NCI-H2196 treated with DMSO at 0.1 percent for 48 hours (cell line): ENCODE measurements around the gene PCDHGC3.
"Not testable (repeated sequence)": the region's sequence is repeated elsewhere in the genome, so short reads cannot be mapped to it uniquely, and the experiment has no call there.

Source experiments
- DNase-seq: peaks from one replicate; lab custom pipeline; 2025; ENCODE audit not compliant: unreplicated experiment; lab: John Stamatoyannopoulos, UW

The PCDHGC3 gene

GRCh38 chr5:141475625-141476131 lies at the start of gene PCDHGC3:
PCDHGC3 (plus strand) TSS chr5:141475966; CDS start chr5:141476117, 151 bp downstream.
- DNase-seq: peak; percentile 87

DNA sequence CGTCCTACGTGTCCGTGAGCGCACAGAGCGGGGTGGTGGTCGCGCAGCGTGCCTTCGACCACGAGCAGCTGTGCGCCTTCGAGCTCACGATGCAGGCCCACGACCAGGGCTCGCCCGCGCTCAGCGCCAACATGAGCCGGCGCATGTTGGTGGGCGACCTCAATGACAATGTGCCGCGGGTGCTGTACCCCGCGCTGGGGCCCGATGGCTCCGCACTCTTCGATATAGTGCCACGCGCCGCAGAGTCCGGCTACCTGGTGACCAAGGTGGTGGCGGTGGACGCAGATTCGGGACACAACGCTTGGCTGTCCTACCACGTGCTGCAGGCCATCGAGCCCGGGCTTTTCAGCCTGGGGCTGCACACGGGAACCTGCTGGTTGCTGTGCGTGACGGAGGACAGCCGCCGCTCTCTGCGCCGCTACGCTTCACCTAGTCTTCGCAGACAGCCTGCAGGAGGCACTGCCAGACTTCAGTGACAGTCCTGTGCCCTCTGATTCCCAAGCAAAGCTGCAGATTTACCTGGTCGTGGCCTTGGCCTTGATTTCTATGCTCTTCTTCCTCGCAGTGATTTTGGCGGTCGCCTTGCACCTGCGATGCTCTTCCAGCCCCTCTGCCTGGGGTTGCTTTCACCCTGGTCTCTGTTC lies 47.9 kb upstream of the PCDHGC3 start:
- DNase-seq: no peak

GRCh38 chr5:141430332-141431113 lies 45.2 kb upstream of the PCDHGC3 start, which contains the start of gene PCDHGA12:
PCDHGA12 (plus strand) TSS chr5:141430507; CDS start chr5:141430760, 253 bp downstream.
- no peak for DNase-seq

- DNase-seq: no peak
These were observed 44.5 kb upstream of the PCDHGC3 start for GRCh38 chr5:141431286-141431685.

DNA sequence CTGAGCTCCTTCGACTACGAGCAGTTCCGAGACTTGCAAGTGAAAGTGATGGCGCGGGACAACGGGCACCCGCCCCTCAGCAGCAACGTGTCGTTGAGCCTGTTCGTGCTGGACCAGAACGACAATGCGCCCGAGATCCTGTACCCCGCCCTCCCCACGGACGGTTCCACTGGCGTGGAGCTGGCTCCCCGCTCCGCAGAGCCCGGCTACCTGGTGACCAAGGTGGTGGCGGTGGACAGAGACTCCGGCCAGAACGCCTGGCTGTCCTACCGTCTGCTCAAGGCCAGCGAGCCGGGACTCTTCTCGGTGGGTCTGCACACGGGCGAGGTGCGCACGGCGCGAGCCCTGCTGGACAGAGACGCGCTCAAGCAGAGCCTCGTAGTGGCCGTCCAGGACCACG lies 43.5 kb upstream of the PCDHGC3 start:
- DNase-seq: not testable (repeated sequence)

DNA sequence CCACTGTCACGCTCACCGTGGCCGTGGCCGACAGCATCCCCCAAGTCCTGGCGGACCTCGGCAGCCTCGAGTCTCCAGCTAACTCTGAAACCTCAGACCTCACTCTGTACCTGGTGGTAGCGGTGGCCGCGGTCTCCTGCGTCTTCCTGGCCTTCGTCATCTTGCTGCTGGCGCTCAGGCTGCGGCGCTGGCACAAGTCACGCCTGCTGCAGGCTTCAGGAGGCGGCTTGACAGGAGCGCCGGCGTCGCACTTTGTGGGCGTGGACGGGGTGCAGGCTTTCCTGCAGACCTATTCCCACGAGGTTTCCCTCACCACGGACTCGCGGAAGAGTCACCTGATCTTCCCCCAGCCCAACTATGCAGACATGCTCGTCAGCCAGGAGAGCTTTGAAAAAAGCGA lies 43.0 kb upstream of the PCDHGC3 start:
- not testable (repeated sequence) for DNase-seq

- no peak for DNase-seq
These were observed 41.8 kb upstream of the PCDHGC3 start for GRCh38 chr5:141434006-141434405.

GRCh38 chr5:141437221-141437620 lies 38.5 kb upstream of the PCDHGC3 start:
- no peak for DNase-seq

GRCh38 chr5:141439411-141440141 lies 36.2 kb upstream of the PCDHGC3 start:
- DNase-seq: no peak

- no peak for DNase-seq
These were observed 35.4 kb upstream of the PCDHGC3 start for GRCh38 chr5:141440341-141440740.

DNA sequence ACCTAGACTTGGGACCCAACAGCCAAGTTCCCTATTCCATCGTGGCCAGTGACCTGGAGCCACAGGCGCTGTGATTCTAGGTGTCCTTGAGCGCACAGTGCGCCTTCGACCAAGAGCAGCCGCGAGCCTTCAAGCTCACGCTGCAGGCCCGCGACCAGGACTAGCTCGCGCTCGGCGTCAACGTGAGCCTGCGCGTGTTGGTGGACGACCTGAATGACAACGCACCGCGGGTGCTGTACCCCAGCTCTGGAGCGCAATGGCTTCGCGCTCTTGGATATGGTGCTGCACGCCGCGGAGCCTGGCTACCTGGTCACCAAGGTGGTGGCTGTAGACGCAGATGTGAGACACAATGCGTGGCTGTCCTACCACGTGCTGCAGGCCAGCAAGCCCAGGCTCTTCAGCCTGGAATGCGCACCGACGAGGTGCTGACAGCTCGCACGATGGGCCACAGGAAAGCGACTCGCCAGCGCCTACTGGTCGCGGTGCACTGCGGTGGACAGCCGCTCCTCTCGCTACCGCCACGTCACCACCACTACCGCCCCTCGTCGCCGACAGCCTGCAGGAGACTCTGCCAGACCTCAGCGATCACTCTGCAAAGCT lies 34.1 kb upstream of the PCDHGC3 start:
- no peak for DNase-seq

GRCh38 chr5:141465351-141465750 lies 10.4 kb upstream of the PCDHGC3 start:
- no peak for DNase-seq

DNA sequence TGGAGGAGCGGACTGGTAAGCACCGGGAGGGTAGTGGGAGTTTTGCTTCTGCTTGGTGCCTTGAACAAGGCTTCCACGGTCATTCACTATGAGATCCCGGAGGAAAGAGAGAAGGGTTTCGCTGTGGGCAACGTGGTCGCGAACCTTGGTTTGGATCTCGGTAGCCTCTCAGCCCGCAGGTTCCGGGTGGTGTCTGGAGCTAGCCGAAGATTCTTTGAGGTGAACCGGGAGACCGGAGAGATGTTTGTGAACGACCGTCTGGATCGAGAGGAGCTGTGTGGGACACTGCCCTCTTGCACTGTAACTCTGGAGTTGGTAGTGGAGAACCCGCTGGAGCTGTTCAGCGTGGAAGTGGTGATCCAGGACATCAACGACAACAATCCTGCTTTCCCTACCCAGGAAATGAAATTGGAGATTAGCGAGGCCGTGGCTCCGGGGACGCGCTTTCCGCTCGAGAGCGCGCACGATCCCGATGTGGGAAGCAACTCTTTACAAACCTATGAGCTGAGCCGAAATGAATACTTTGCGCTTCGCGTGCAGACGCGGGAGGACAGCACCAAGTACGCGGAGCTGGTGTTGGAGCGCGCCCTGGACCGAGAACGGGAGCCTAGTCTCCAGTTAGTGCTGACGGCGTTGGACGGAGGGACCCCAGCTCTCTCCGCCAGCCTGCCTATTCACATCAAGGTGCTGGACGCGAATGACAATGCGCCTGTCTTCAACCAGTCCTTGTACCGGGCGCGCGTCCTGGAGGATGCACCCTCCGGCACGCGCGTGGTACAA lies 556 bp downstream of the PCDHGC3 start:
- no peak for DNase-seq

DNA sequence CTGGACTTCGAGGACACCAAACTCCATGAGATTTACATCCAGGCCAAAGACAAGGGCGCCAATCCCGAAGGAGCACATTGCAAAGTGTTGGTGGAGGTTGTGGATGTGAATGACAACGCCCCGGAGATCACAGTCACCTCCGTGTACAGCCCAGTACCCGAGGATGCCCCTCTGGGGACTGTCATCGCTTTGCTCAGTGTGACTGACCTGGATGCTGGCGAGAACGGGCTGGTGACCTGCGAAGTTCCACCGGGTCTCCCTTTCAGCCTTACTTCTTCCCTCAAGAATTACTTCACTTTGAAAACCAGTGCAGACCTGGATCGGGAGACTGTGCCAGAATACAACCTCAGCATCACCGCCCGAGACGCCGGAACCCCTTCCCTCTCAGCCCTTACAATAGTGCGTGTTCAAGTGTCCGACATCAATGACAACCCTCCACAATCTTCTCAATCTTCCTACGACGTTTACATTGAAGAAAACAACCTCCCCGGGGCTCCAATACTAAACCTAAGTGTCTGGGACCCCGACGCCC lies 1.3 kb downstream of the PCDHGC3 start:
- DNase-seq: no peak

GRCh38 chr5:141477815-141478214 lies 2.0 kb downstream of the PCDHGC3 start:
- DNase-seq: no peak

- no peak for DNase-seq
These were observed 2.7 kb downstream of the PCDHGC3 start for GRCh38 chr5:141478321-141478945.

DNA sequence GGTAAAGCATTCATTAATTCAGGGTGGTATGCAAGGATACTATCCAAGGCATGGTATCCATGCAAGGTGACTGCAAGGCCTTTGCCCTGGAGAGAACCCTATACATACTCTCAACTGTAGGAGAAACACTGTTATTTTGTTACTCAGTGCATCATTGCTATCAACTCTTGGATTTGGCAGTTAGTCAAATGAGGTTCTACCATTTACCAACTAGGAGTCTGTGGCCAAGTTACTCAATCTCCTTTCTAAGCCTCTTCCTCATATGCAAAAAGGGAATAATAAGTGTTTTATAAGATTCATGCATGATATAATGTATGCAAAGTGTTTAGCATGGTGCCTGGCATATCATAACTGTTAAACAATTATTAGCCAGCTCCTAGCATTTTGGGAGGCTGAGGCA lies 4.0 kb downstream of the PCDHGC3 start:
- DNase-seq: no peak

DNA sequence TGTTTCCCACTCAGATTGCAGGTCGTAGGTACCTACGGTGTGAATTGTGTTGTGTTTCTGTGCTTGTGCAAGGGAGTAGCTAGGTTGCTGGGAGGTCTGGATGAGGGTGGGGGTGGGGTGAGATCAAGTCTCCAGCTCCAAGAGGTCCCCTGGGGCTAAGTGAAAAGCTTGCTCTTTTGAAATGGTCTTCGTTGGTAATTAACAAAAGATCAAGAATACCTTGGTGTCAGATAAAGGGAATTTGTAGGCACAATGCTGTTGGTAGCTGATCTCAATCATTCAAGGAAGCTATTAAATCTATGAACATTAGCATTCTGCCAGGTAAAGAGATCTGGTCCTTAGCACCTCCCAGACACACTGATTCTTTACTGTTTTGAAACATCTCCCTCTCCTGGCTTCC lies 8.1 kb downstream of the PCDHGC3 start:
- DNase-seq: no peak

DNA sequence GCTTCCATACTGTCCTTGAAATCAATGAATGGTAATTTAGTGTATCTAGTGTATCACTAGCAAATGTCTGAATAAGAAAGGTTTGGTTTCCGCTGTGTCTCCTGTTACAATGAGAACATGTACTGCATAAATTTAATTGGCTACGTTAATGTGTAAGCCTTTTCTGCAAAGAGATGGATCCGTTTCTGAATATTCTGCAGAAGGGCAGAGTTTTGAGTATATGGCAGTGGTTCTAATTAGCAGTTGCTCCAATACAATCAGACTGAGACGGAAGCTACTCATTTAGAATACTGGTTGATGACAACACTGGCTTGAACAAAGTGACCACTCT lies 8.5 kb downstream of the PCDHGC3 start:
- DNase-seq: no peak
